Chondrocyte (in vitro differentiated cells): ENCODE data around the gene ACTR3C. TPM values are rescaled to one million over a fixed set of nuclear protein-coding genes. Genes with fewer than 3 reads are reported as not detected.

Experiments
- DNase-seq: peaks from one replicate; pipeline ENCODE4 v3.0.0; 2021; ENCODE audit warnings: mixed read lengths, low spot score
- H3K27ac Mint-ChIP-seq: one replicate; pipeline ENCODE4 v1.8.0; 2021; ENCODE audit warnings: mild to moderate bottlenecking, moderate library complexity, mixed read lengths; ENCODE audit not compliant: unreplicated experiment
- H3K27me3 Mint-ChIP-seq: 2 replicates; pipeline ENCODE4 v1.8.0; 2021; ENCODE audit warnings: low read depth, mixed read lengths
- H3K36me3 Mint-ChIP-seq: 2 replicates; pipeline ENCODE4 v1.8.0; 2021; ENCODE audit warnings: low read depth, mixed read lengths
- H3K4me1 Mint-ChIP-seq: 2 replicates; pipeline ENCODE4 v1.8.0; 2021; ENCODE audit warnings: low read depth, mild to moderate bottlenecking, mixed read lengths
- H3K4me3 Mint-ChIP-seq: one replicate; pipeline ENCODE4 v1.8.0; 2021; ENCODE audit warnings: mild to moderate bottlenecking, moderate library complexity, mixed read lengths; ENCODE audit not compliant: unreplicated experiment
- H3K9me3 Mint-ChIP-seq: 2 replicates; pipeline ENCODE4 v1.8.0; 2021; ENCODE audit warnings: low read depth, mixed read lengths
- total RNA-seq: library from RNA; stranded (reverse); gene quantifications from 3 replicates; pipeline ENCODE4 v1.2.1, GENCODE V29; 2021
- TF ChIP-seq, protein P1 (sequence below): fragments of 200-600 bp; sonication (generic); IDR thresholded peaks from 2 replicates; pipeline ENCODE4 v1.5.0; 2021; ENCODE audit warnings: antibody characterized with exemption, mild to moderate bottlenecking, moderate library complexity

ACTR3C gene
- total RNA-seq, 1 donor from 2014 or later, result 0.25 TPM

DNA sequence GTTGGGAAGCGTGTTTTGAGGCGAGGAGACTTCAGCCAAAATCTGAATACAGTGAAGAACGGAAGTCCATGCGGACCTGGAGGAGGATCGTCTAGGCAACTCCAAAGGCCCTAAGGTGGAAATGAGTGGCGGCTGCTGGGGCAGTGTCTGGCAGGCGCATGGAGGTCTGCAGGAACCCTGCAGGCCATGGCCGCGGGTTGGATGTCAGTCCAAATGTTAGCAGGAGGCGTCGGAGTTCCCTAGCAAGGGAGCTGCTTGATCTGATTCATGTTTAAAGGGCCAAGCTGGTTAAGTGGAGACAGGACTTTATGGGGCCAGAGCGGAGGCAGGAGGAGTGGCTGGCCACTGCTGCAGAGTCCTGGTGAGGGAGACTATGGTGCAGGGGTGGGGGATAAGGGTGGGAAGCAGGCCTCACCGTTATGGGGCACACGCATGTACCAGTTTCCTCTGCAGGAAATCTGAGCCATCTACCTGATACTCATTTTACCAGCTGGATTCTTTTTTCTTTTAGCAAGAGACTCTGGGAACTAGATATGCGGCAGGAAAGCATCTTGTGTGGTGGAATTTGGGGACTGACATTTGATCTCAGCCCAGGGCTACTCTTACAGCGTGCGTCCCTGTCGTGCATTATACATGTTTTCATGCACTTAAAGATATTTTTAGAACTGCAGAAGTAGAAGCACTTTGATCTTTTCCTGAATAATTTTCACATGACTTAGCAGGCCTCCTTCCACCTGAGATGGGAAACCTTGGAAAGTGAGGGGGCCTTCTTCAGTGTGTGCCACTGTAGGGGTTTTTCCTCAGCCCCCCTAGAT, 38.7 kb upstream of the ACTR3C start:
- no peak overlapping the region for H3K27ac Mint-ChIP-seq
- H3K9me3 Mint-ChIP-seq, result no peaks in the 10 kb centered on the region
- no peak for DNase-seq
- H3K27me3 Mint-ChIP-seq, result no peaks in the 10 kb centered on the region
- no peaks in the 10 kb centered on the region for H3K36me3 Mint-ChIP-seq
- H3K4me1 Mint-ChIP-seq, result peaks cover 10% of the 10 kb centered on the region
- H3K4me3 Mint-ChIP-seq, result no peak overlapping the region
- TF ChIP-seq, protein P1, sequence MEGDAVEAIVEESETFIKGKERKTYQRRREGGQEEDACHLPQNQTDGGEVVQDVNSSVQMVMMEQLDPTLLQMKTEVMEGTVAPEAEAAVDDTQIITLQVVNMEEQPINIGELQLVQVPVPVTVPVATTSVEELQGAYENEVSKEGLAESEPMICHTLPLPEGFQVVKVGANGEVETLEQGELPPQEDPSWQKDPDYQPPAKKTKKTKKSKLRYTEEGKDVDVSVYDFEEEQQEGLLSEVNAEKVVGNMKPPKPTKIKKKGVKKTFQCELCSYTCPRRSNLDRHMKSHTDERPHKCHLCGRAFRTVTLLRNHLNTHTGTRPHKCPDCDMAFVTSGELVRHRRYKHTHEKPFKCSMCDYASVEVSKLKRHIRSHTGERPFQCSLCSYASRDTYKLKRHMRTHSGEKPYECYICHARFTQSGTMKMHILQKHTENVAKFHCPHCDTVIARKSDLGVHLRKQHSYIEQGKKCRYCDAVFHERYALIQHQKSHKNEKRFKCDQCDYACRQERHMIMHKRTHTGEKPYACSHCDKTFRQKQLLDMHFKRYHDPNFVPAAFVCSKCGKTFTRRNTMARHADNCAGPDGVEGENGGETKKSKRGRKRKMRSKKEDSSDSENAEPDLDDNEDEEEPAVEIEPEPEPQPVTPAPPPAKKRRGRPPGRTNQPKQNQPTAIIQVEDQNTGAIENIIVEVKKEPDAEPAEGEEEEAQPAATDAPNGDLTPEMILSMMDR, result no peak

DNA sequence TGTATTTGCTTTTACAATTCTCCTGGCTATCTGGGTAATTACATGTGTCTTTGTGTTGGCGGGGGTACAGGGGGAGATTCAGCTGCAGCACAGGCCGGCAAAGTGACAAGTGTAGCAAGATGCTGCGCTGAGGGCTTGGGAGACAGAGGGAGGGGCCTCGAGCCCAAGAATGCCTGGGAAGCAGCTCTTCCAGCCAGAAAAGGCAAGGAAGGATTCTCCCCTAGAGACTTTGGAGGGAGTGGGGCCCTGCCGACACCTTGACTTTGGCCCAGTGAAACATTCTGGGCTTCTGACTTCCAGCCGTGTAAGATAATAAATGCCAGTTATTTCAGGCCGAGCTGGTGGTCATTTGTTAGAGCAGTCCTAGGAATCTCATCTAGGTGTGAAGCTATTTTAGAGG, 38.1 kb upstream of the ACTR3C start:
- Mint-ChIP-seq H3K4me1 (peaks cover 10% of the 10 kb centered on the region), H3K27ac (no peak overlapping the region), H3K36me3 (no peaks in the 10 kb centered on the region), H3K27me3 (no peaks in the 10 kb centered on the region), H3K9me3 (no peaks in the 10 kb centered on the region), H3K4me3 (no peak overlapping the region)
- no peak for DNase-seq
- TF ChIP-seq, protein P1, result no peak

DNA sequence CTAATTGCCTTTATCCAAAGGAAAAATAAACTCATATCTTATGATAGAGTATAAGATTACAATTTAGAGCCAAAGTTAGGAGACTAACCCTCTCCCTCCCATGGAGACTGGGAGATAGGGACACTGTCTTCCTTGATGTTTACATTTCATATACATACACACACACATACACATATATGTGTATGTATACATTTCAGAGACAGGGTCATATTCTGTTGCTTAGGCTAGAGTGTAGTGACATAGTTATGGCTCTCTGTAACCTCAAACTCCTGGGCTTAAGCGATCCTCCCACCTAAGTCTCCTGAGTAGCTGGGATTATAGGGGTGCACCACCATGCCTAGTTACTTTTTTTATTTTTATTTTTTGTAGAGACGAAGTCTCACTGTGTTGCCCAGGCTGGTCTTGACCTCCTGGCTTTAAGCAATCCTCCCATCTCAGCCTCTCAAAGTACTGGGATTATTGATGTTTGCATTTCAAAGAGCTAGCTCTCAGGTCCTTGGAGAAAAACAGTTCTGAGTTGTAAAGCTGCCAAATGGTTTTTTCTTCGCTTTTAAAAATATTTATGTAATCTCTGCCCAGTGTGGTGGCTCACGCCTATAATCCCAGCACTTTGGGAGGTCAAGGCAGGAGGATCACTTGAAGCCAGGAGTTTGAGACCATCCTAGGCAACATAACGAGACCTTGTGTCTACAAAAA, 37.2 kb upstream of the ACTR3C start:
- Mint-ChIP-seq H3K4me1 (peaks cover 10% of the 10 kb centered on the region), H3K36me3 (no peaks in the 10 kb centered on the region), H3K27ac (no peak overlapping the region), H3K9me3 (no peaks in the 10 kb centered on the region), H3K27me3 (no peaks in the 10 kb centered on the region), H3K4me3 (no peak overlapping the region)
- DNase-seq, result no peak
- TF ChIP-seq, protein P1, result no peak

DNA sequence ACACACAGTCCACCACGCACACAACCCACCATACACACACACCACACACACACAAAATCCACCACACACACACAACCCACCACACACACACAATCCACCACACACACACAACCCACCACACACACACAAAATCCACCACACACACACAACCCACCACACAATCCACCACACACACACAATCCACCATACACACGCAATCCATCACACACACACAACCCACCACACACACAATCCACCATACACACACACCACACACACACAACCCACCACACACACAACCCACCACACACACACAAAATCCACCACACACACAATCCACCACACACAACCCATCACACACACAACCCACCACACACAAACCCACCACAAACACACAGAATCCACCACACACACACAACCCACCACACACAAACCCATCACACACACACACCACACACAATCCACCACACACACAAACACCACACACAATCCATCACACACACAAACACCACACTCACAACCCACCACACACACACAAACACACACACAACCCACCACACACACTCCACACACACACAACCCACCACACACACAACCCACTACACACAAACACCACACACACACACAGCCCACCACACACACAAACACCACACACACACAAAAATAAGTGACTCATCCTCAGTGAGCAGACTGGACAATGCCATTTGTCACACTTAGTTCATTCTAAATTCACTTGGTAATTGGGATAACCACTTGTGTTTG, 36.4 kb upstream of the ACTR3C start:
- peaks cover 10% of the 10 kb centered on the region for H3K4me1 Mint-ChIP-seq
- H3K4me3 Mint-ChIP-seq, result no peak overlapping the region
- no peaks in the 10 kb centered on the region for H3K27me3 Mint-ChIP-seq
- no peaks in the 10 kb centered on the region for H3K9me3 Mint-ChIP-seq
- DNase-seq, result no peak
- H3K27ac Mint-ChIP-seq, result no peak overlapping the region
- no peaks in the 10 kb centered on the region for H3K36me3 Mint-ChIP-seq
- TF ChIP-seq, protein P1, result no peak

DNA sequence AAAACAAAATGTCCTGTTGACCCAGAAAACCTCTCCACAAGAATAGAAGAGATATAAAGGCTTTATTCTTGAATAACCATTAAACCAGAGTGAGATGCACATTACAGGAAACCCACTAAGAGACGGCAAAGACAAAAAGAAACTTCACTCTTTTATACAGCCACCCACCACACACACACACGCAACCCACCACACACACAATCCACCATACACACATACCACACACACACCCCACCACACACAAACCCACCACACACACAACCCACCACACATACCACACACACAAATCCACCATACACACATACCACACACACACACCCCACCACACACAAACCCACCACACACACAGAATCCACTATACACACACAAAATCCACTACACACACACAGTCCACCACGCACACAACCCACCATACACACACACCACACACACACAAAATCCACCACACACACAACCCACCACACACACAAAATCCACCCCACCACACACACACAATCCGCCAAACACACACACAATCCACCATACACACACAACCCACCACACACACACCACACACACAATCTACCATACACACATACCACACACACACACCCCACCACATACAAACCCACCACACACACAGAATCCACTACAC, 35.8 kb upstream of the ACTR3C start:
- TF ChIP-seq, protein P1, result no peak
- Mint-ChIP-seq H3K4me1 (peaks cover 10% of the 10 kb centered on the region), H3K4me3 (no peak overlapping the region), H3K36me3 (no peaks in the 10 kb centered on the region), H3K9me3 (no peaks in the 10 kb centered on the region), H3K27ac (no peak overlapping the region), H3K27me3 (no peaks in the 10 kb centered on the region)
- no peak for DNase-seq
